ENCODE measurements around the gene LST1.

LST1 gene

GRCh38 chr6:31621991-31622390, 35.9 kb downstream of the LST1 start:
- no peak for DNase-seq (ENCODE audit: low read depth)
- H3K4me3 ChIP-seq (ENCODE audit: low read depth, low read length), result peak overlapping the region; percentile 91
- no peak for TF ChIP-seq CTCF (IDR thresholded peaks at IDR 0.05; ENCODE audit: low read depth, low read length, missing control alignments)

DNA sequence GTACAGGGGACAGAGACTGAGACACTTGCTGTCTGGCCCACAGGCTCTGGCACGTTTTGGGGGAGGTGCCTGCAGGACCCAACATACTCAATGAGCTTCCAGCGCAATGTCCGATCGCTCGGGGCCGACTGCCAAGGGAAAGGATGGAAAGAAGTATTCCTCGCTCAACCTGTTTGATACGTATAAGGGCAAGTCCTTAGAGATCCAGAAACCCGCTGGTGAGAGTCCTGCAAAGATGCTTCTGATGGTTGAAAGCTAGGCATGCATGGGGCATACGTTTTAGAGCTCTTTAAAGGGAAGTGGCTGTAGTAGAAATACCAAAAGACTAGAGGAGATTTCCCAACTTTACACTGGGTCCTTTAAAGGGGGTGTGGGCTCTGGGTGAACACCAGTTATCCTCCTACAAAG, 36.6 kb downstream of the LST1 start:
- no peak for DNase-seq (ENCODE audit: low read depth)
- no peak for TF ChIP-seq CTCF (IDR thresholded peaks at IDR 0.05; ENCODE audit: low read depth, low read length, missing control alignments)
- H3K4me3 ChIP-seq (ENCODE audit: low read depth, low read length), result no peak overlapping the region; the same call in 1 of the 2 replicates

DNA sequence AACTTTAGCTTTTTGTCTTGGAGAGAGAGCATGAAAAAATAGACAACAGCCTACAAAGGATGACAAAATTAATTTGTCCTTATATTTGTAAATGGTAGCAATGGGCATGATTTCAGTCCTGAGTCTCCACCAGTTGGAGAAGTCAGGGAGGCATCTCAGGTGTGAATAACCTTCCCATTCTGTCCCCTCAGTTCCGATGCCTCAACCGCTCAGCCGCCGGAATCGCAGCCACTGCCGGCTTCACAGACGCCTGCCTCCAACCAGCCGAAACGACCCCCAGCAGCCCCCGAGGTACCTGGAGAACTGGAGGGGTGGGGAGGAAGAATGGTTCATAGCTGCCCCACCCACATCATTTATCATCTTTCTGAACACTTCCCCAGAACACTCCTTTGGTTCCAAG, 38.0 kb downstream of the LST1 start:
- no peak for TF ChIP-seq CTCF (IDR thresholded peaks at IDR 0.05; ENCODE audit: low read depth, low read length, missing control alignments)
- H3K4me3 ChIP-seq (ENCODE audit: low read depth, low read length), result no peak overlapping the region
- no peak for DNase-seq (ENCODE audit: low read depth)

- no peak for DNase-seq (ENCODE audit: low read depth)
These were observed 40.9 kb downstream of the LST1 start for GRCh38 chr6:31626952-31627351.

DNA sequence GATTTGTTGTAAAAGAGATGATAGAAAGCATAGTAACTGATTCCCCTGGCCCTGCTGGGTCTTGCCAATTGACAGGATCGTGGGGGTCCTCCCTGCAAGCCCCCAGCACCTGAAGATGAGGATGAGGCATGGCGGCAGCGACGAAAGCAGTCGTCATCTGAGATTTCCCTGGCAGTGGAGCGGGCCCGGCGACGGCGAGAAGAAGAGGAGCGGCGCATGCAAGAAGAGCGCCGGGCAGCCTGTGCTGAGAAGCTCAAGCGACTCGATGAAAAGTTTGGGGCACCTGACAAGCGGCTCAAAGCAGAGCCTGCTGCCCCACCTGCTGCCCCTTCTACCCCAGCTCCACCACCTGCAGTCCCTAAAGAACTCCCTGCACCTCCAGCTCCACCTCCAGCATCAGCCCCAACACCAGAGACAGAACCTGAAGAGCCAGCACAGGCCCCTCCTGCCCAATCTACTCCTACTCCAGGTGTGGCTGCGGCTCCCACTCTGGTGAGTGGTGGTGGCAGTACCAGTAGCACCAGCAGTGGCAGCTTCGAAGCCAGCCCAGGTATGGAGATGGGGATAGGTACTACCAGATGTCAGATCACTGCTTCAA, 41.7 kb downstream of the LST1 start:
- no peak for TF ChIP-seq CTCF (IDR thresholded peaks at IDR 0.05; ENCODE audit: low read depth, low read length, missing control alignments)
- DNase-seq (ENCODE audit: low read depth), result no peak
- H3K4me3 ChIP-seq (ENCODE audit: low read depth, low read length), result no peak overlapping the region

More at GRCh38 chr6:31626952-31627351, 40.9 kb downstream of the LST1 start:
- H3K4me3 ChIP-seq (ENCODE audit: low read depth, low read length), result no peak overlapping the region
- no peak for TF ChIP-seq CTCF (IDR thresholded peaks at IDR 0.05; ENCODE audit: low read depth, low read length, missing control alignments)

GRCh38 chr6:31629014-31629413, 42.9 kb downstream of the LST1 start:
- no peak for TF ChIP-seq CTCF (IDR thresholded peaks at IDR 0.05; ENCODE audit: low read depth, low read length, missing control alignments)
- DNase-seq (ENCODE audit: low read depth), result no peak
- H3K4me3 ChIP-seq (ENCODE audit: low read depth, low read length), result no peak overlapping the region

All from GM12864 (cell line).